HEK293 (cell line): ENCODE measurements around the gene NECAB3.
A peak's percentile ranks its signal among the peaks of the same experiment; 100 is the strongest.

ENCODE experiments used
- CTCF ChIA-PET: fragments of 350-600 bp; formaldehyde crosslinking; extraction: SDS; loops from one replicate; lab custom pipeline; 2021; ENCODE audit warnings: antibody characterized with exemption; lab: Yijun Ruan, JAX
- POLR2A ChIA-PET: fragments of 300-600 bp; formaldehyde crosslinking; extraction: SDS; loops from one replicate; lab custom pipeline; 2020; ENCODE audit warnings: antibody characterized with exemption, inconsistent platforms; lab: Yijun Ruan, JAX
- H3K27ac ChIP-seq: fragments of 200-500 bp; sonication (Bioruptor generic); 2 replicates; pipeline ENCODE4 v1.5.1; 2014; ENCODE audit warnings: low read depth, low read length, control low read depth, inconsistent platforms; ENCODE audit errors: extremely low read depth
- H3K36me3 ChIP-seq, 2 experiments: fragments of 200-500 bp in 1 of 2; sonication (Bioruptor generic) in 1 of 2; 1 replicate in 1 of 2; 2 replicates in 1 of 2; pipeline ENCODE4 v1.5.1; 2014 to 2017; ENCODE audit warnings: inconsistent platforms in 2 of 2, low read length in 2 of 2; ENCODE audit not compliant: control insufficient read depth in 2 of 2, insufficient read depth in 1 of 2
- H3K4me1 ChIP-seq: fragments of 200-500 bp; sonication (Bioruptor generic); 2 replicates; pipeline ENCODE4 v1.5.1; 2014; ENCODE audit warnings: mild to moderate bottlenecking, low read length, inconsistent platforms; ENCODE audit not compliant: control insufficient read depth, insufficient read depth
- H3K4me3 ChIP-seq: 2 replicates; pipeline ENCODE4 v1.5.1; 2011; ENCODE audit warnings: low read depth, mild to moderate bottlenecking, control low read depth, low read length, moderate library complexity
- H3K9me3 ChIP-seq: fragments of 200-500 bp; sonication (Bioruptor generic); 2 replicates; pipeline ENCODE4 v1.5.1; 2014; ENCODE audit warnings: low read depth, low read length, inconsistent platforms; ENCODE audit not compliant: control insufficient read depth, insufficient read depth
- YY1 ChIP-seq: fragments of 450-650 bp; formaldehyde crosslinking; IDR thresholded peaks from 2 replicates; pipeline ENCODE4 v1.5.1; 2018; ENCODE audit warnings: missing biosample characterization, missing genetic modification characterization
- ZIC2 ChIP-seq: fragments of 450-650 bp; formaldehyde crosslinking; IDR thresholded peaks from 2 replicates; pipeline ENCODE4 v1.5.1; 2016; ENCODE audit warnings: missing biosample characterization, missing genetic modification characterization
- ZNF184 ChIP-seq: fragments of 450-650 bp; IDR thresholded peaks from 2 replicates; pipeline ENCODE4 v1.5.1; 2018; ENCODE audit warnings: missing biosample characterization, mild to moderate bottlenecking, missing genetic modification characterization
- ZNF19 ChIP-seq: fragments of 450-650 bp; formaldehyde crosslinking; IDR thresholded peaks from 2 replicates; pipeline ENCODE4; 2016; ENCODE audit warnings: missing biosample characterization, missing genetic modification characterization, low read depth
- ZNF354C ChIP-seq: fragments of 450-650 bp; formaldehyde crosslinking; IDR thresholded peaks from 2 replicates; pipeline ENCODE4 v1.5.1; 2016; ENCODE audit warnings: missing biosample characterization, missing genetic modification characterization, low read depth, borderline replicate concordance
- ZNF416 ChIP-seq: fragments of 450-650 bp; formaldehyde crosslinking; IDR thresholded peaks from 2 replicates; pipeline ENCODE4 v1.5.1; 2016; ENCODE audit warnings: missing biosample characterization, missing genetic modification characterization
- ZNF510 ChIP-seq: fragments of 450-650 bp; formaldehyde crosslinking; IDR thresholded peaks from 2 replicates; pipeline ENCODE4 v1.5.1; 2018; ENCODE audit warnings: mild to moderate bottlenecking, missing genetic modification characterization, missing biosample characterization; ENCODE audit not compliant: insufficient replicate concordance
- ZNF555 ChIP-seq: fragments of 450-650 bp; formaldehyde crosslinking; conservative IDR thresholded peaks from 2 replicates; pipeline ENCODE4 v1.5.1; 2017; ENCODE audit warnings: missing biosample characterization, mild to moderate bottlenecking, missing genetic modification characterization, inconsistent platforms
- ZNF837 ChIP-seq: fragments of 450-650 bp; formaldehyde crosslinking; IDR thresholded peaks from 2 replicates; pipeline ENCODE4 v1.5.1; 2016; ENCODE audit warnings: missing biosample characterization, missing genetic modification characterization
- TF ChIP-seq, protein P1 (sequence below): fragments of 450-650 bp; formaldehyde crosslinking; IDR thresholded peaks from 2 replicates; pipeline ENCODE4 v1.5.0; 2017; ENCODE audit warnings: missing biosample characterization, missing genetic modification characterization, borderline replicate concordance
- TF ChIP-seq, protein P2 (sequence below): fragments of 450-650 bp; formaldehyde crosslinking; IDR thresholded peaks from 2 replicates; pipeline ENCODE4 v1.5.1; 2016; ENCODE audit warnings: missing biosample characterization, missing genetic modification characterization
- TF ChIP-seq, protein P3 (sequence below): IDR thresholded peaks from 2 replicates; pipeline ENCODE4 v1.6.1; 2011; ENCODE audit warnings: mild to moderate bottlenecking, low read depth, low read length, borderline replicate concordance
- TF ChIP-seq, protein P4 (sequence below): fragments of 450-650 bp; formaldehyde crosslinking; IDR thresholded peaks from 2 replicates; pipeline ENCODE4 v1.5.1; 2017; ENCODE audit warnings: missing biosample characterization, mild to moderate bottlenecking, missing genetic modification characterization, moderate library complexity
- TF ChIP-seq, protein P5 (sequence below): fragments of 450-650 bp; formaldehyde crosslinking; IDR thresholded peaks from 2 replicates; pipeline ENCODE4 v1.5.1; 2016; ENCODE audit warnings: missing biosample characterization, missing genetic modification characterization, borderline replicate concordance
- TF ChIP-seq, protein P6 (sequence below): fragments of 450-650 bp; formaldehyde crosslinking; IDR thresholded peaks from 2 replicates; pipeline ENCODE4 v1.5.1; 2016; ENCODE audit warnings: missing biosample characterization, missing genetic modification characterization

Gene NECAB3

DNA sequence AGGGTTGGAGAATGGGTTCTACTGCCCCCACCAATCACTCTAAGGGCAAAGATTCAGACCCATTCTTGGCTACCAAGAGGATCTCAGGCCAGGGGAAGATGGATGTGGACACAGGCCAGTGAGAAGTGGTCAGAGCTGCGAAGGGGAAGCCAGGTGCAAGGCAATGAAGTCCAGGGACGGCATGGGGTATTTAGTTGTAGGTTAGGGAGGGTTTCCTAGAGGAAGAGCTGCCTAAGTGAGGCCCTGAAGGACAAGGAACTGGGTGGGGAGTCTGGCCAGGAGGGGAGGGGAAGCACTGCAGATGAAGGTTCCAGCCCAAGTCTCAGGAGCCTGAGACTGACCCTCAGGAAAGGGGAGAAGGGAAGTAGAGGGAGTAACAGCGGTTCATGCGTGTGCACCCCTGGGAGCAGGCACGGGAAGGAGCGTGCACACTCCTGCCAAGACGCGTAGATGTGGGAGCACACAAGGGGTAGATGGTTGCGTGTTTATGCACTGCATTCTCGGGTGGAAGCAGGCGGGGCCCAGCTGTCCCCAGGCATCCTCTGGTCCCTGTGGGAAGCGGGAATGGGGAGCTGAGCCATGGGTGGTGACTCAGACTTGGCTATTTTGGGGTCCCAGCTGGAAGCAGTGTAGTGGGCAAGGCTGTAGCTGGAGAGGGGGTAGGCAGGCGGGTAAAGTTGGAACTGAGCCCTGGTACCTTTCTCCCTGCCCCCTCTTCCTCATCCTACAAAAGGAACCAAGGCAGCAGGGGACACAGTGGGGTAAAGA lies 4.2 kb downstream of the NECAB3 start:
- peaks cover 0 to 56% of the 10 kb centered on the region in 2 experiments; a peak in 1 of 3 replicates for H3K36me3 ChIP-seq
- ChIA-PET CTCF (interaction anchor here (0.7 to 1.2 kb wide), 2 partner anchors 17 to 45 kb away, joined by 3 read pairs; no protein-coding TSS in a partner anchor), POLR2A (interaction anchor here (0.6 to 2.3 kb wide), 3 partner anchors 15 to 180 kb away, joined by 3 to 6 read pairs (median 3); partner anchors contain the start of gene CBFA2T2)
- no peak overlapping the region for H3K27ac ChIP-seq
- H3K4me3 ChIP-seq, result no peak overlapping the region
- H3K4me1 ChIP-seq, result no peaks in the 10 kb centered on the region
- H3K9me3 ChIP-seq, result no peaks in the 10 kb centered on the region
- TF ChIP-seq ZNF354C (tag by site-specific recombination), result no peak
- TF ChIP-seq, protein P1, sequence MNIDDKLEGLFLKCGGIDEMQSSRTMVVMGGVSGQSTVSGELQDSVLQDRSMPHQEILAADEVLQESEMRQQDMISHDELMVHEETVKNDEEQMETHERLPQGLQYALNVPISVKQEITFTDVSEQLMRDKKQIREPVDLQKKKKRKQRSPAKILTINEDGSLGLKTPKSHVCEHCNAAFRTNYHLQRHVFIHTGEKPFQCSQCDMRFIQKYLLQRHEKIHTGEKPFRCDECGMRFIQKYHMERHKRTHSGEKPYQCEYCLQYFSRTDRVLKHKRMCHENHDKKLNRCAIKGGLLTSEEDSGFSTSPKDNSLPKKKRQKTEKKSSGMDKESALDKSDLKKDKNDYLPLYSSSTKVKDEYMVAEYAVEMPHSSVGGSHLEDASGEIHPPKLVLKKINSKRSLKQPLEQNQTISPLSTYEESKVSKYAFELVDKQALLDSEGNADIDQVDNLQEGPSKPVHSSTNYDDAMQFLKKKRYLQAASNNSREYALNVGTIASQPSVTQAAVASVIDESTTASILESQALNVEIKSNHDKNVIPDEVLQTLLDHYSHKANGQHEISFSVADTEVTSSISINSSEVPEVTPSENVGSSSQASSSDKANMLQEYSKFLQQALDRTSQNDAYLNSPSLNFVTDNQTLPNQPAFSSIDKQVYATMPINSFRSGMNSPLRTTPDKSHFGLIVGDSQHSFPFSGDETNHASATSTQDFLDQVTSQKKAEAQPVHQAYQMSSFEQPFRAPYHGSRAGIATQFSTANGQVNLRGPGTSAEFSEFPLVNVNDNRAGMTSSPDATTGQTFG (tag by site-specific recombination), result no peak
- TF ChIP-seq ZNF19 (tag by site-specific recombination), result no peak
- no peak for TF ChIP-seq ZNF510 (tag by site-specific recombination)
- TF ChIP-seq, protein P2, sequence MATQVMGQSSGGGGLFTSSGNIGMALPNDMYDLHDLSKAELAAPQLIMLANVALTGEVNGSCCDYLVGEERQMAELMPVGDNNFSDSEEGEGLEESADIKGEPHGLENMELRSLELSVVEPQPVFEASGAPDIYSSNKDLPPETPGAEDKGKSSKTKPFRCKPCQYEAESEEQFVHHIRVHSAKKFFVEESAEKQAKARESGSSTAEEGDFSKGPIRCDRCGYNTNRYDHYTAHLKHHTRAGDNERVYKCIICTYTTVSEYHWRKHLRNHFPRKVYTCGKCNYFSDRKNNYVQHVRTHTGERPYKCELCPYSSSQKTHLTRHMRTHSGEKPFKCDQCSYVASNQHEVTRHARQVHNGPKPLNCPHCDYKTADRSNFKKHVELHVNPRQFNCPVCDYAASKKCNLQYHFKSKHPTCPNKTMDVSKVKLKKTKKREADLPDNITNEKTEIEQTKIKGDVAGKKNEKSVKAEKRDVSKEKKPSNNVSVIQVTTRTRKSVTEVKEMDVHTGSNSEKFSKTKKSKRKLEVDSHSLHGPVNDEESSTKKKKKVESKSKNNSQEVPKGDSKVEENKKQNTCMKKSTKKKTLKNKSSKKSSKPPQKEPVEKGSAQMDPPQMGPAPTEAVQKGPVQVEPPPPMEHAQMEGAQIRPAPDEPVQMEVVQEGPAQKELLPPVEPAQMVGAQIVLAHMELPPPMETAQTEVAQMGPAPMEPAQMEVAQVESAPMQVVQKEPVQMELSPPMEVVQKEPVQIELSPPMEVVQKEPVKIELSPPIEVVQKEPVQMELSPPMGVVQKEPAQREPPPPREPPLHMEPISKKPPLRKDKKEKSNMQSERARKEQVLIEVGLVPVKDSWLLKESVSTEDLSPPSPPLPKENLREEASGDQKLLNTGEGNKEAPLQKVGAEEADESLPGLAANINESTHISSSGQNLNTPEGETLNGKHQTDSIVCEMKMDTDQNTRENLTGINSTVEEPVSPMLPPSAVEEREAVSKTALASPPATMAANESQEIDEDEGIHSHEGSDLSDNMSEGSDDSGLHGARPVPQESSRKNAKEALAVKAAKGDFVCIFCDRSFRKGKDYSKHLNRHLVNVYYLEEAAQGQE, result no peak
- no peak for TF ChIP-seq ZNF184 (tag by site-specific recombination)
- peak; percentile 48 for TF ChIP-seq ZIC2 (tag by site-specific recombination)

DNA sequence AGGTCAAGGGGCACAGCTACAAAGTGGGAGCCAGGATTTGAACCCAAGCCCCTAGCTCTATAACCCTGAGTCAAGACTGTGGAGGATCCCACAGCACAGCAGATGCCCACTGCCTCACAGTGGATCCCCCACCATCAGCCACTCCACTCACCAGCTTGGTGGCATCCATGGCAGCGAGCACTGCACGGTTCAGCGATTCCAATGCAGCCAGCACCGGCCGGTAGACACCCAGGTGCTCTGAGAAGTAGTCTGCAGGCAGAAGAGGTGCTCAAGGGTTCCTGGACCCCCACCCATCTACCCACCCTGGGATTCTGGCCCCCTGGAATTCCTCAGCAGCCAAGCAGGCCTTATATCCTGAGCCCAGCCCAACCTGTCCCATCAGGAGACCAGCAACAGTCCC lies 5.0 kb downstream of the NECAB3 start:
- no peak overlapping the region for H3K4me3 ChIP-seq
- H3K9me3 ChIP-seq, result no peaks in the 10 kb centered on the region
- ChIA-PET POLR2A (interaction anchor here (0.6 to 2.3 kb wide), 3 partner anchors 16 to 179 kb away, joined by 3 to 6 read pairs (median 3); partner anchors contain the start of gene CBFA2T2), CTCF (interaction anchor here (0.5 to 1.3 kb wide), 4 partner anchors 9 to 152 kb away, joined by 3 to 6 read pairs (median 3); no protein-coding TSS in a partner anchor)
- peaks cover 0 to 56% of the 10 kb centered on the region in 2 experiments; a peak in 1 of 3 replicates for H3K36me3 ChIP-seq
- H3K27ac ChIP-seq, result no peak overlapping the region
- H3K4me1 ChIP-seq, result no peaks in the 10 kb centered on the region
- TF ChIP-seq ZNF555 (tag by site-specific recombination) (no peak), YY1 (tag by site-specific recombination) (no peak), ZNF416 (no peak), ZNF837 (tag by site-specific recombination) (no peak)
- TF ChIP-seq, protein P3, sequence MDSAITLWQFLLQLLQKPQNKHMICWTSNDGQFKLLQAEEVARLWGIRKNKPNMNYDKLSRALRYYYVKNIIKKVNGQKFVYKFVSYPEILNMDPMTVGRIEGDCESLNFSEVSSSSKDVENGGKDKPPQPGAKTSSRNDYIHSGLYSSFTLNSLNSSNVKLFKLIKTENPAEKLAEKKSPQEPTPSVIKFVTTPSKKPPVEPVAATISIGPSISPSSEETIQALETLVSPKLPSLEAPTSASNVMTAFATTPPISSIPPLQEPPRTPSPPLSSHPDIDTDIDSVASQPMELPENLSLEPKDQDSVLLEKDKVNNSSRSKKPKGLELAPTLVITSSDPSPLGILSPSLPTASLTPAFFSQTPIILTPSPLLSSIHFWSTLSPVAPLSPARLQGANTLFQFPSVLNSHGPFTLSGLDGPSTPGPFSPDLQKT, result no peak
- TF ChIP-seq, protein P4, sequence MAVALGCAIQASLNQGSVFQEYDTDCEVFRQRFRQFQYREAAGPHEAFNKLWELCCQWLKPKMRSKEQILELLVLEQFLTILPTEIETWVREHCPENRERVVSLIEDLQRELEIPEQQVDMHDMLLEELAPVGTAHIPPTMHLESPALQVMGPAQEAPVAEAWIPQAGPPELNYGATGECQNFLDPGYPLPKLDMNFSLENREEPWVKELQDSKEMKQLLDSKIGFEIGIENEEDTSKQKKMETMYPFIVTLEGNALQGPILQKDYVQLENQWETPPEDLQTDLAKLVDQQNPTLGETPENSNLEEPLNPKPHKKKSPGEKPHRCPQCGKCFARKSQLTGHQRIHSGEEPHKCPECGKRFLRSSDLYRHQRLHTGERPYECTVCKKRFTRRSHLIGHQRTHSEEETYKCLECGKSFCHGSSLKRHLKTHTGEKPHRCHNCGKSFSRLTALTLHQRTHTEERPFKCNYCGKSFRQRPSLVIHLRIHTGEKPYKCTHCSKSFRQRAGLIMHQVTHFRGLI, result no peak
- TF ChIP-seq, protein P5, sequence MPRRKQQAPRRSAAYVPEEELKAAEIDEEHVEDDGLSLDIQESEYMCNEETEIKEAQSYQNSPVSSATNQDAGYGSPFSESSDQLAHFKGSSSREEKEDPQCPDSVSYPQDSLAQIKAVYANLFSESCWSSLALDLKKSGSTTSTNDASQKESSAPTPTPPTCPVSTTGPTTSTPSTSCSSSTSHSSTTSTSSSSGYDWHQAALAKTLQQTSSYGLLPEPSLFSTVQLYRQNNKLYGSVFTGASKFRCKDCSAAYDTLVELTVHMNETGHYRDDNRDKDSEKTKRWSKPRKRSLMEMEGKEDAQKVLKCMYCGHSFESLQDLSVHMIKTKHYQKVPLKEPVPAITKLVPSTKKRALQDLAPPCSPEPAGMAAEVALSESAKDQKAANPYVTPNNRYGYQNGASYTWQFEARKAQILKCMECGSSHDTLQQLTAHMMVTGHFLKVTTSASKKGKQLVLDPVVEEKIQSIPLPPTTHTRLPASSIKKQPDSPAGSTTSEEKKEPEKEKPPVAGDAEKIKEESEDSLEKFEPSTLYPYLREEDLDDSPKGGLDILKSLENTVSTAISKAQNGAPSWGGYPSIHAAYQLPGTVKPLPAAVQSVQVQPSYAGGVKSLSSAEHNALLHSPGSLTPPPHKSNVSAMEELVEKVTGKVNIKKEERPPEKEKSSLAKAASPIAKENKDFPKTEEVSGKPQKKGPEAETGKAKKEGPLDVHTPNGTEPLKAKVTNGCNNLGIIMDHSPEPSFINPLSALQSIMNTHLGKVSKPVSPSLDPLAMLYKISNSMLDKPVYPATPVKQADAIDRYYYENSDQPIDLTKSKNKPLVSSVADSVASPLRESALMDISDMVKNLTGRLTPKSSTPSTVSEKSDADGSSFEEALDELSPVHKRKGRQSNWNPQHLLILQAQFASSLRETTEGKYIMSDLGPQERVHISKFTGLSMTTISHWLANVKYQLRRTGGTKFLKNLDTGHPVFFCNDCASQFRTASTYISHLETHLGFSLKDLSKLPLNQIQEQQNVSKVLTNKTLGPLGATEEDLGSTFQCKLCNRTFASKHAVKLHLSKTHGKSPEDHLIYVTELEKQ (tag by site-specific recombination), result no peak
- TF ChIP-seq, protein P6, sequence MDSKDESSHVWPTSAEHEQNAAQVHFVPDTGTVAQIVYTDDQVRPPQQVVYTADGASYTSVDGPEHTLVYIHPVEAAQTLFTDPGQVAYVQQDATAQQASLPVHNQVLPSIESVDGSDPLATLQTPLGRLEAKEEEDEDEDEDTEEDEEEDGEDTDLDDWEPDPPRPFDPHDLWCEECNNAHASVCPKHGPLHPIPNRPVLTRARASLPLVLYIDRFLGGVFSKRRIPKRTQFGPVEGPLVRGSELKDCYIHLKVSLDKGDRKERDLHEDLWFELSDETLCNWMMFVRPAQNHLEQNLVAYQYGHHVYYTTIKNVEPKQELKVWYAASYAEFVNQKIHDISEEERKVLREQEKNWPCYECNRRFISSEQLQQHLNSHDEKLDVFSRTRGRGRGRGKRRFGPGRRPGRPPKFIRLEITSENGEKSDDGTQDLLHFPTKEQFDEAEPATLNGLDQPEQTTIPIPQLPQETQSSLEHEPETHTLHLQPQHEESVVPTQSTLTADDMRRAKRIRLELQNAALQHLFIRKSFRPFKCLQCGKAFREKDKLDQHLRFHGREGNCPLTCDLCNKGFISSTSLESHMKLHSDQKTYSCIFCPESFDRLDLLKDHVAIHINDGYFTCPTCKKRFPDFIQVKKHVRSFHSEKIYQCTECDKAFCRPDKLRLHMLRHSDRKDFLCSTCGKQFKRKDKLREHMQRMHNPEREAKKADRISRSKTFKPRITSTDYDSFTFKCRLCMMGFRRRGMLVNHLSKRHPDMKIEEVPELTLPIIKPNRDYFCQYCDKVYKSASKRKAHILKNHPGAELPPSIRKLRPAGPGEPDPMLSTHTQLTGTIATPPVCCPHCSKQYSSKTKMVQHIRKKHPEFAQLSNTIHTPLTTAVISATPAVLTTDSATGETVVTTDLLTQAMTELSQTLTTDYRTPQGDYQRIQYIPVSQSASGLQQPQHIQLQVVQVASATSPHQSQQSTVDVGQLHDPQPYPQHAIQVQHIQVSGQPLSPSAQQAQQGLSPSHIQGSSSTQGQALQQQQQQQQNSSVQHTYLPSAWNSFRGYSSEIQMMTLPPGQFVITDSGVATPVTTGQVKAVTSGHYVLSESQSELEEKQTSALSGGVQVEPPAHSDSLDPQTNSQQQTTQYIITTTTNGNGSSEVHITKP, result no peak
